Glomerular endothelial cell (primary cell): ENCODE data around the gene INPP4A. TPM values are rescaled to one million over a fixed set of nuclear protein-coding genes. Genes with fewer than 3 reads are reported as not detected.

ENCODE experiments used
- DNase-seq: peaks from one replicate; pipeline ENCODE4 v3.0.0-alpha.2; 2011; ENCODE audit warnings: low read depth, low spot score; ENCODE audit errors: extremely low read depth
- total RNA-seq: library from RNA; depleted of rRNA; stranded (reverse); fragments of >200 nt; gene quantifications from 2 replicates; pipeline ENCODE4 v1.2.3, GENCODE V29; 2015

INPP4A gene
- total RNA-seq, 1 donor from 2014 or later, result 30.6 TPM

- no peak for DNase-seq
Observed at GRCh38 chr2:98509542-98510321, 65.1 kb downstream of the INPP4A start.

DNA sequence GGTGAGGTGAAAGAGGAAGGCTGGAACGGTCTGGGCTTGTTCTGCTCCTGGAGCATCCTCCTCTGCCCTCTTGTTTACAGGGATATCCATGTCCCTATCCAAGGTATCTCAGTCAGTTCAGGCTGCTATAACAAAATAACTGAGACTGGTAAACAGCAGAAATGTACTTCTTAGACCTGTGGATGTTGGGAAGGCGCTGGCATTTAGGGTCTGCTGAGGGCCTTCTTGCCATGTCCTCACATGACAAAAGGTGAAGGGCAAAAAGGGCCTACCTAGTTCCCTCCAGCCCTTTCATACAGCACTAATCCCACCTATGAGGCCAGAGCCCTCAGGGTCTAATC, 65.6 kb downstream of the INPP4A start:
- DNase-seq, result no peak

GRCh38 chr2:98511981-98512380, 67.3 kb downstream of the INPP4A start:
- DNase-seq, result no peak

DNA sequence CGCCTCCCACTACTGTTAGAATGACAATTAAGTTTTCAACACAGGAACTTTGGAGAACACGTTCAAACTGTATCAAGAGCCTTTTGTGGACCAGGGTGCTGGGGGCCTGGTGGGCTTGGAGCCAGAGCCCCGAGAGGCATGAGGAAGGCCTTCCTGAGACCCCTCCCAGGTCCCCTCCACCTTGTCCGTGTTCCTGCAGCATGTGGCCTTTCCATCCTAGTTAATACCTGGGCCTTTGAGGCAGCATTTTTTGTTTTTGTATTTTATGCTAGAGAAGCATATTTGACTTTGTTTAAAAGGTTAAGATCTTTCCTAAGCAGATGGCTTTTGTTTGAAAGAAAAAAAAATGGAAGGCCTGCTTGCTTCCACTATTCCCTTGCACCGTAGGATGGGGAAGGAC, 68.0 kb downstream of the INPP4A start:
- DNase-seq, result no peak

- no peak for DNase-seq
Observed at GRCh38 chr2:98514096-98514639, 69.5 kb downstream of the INPP4A start.

- no peak for DNase-seq
Observed at GRCh38 chr2:98514879-98515249, 70.2 kb downstream of the INPP4A start.

DNA sequence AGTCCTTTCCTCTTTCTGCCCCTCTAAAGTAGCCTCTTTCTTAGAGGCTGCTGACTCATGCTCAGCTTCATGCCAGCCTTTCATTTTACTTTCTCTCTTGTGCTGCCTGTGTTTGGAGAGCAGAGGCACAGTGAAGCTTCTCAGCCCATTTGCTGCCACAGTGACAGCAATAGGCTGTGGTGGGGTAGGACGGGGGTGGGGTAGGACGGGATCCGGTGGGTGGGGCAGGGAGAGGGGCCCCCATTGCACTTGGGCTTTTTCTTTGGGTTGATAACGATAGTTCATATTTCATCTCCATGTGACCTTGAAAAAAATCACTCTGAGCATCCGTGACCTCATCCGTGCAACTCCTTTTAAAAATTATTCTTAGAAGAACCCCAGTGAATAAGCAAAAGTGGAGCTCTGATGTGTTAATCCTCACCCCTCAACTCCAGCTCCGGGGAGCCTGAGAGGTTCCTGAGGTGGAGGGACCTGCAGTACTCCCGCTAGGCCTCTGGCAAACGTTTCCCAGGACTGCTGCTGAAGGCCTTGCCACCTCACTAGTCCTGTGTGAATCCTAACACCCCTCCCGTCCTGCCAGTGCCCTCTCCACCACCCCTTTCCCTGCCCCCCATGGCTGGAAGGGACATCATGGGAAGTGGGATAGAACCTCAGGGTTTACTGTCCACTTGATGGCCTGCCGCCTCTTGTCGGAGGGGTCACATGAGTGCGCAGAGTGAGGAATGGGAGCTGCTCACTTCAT, 70.8 kb downstream of the INPP4A start:
- DNase-seq, result no peak

- DNase-seq, result no peak
Observed at GRCh38 chr2:98516571-98516970, 71.9 kb downstream of the INPP4A start.

DNA sequence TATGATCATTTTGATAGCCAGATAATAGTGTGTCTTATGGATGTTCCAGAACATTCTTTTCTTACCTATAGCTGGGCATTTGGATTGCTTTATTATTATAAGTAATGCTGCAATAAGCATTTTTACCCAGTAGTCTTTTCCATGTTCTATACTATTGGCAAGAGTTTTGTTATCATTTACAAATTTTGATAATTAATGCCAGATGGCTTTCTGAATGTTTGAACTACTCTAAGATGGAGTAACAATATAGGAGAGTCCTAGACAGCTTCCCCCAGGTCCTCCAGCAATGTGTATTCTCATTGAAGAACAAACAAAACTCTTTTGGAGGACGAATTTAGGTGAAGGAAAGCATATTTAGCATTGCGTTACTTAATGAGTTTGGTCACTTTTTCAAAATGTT, 73.0 kb downstream of the INPP4A start:
- DNase-seq, result no peak

- DNase-seq, result no peak
Observed at GRCh38 chr2:98518101-98518500, 73.4 kb downstream of the INPP4A start.

GRCh38 chr2:98519156-98519555, 74.5 kb downstream of the INPP4A start:
- no peak for DNase-seq

DNA sequence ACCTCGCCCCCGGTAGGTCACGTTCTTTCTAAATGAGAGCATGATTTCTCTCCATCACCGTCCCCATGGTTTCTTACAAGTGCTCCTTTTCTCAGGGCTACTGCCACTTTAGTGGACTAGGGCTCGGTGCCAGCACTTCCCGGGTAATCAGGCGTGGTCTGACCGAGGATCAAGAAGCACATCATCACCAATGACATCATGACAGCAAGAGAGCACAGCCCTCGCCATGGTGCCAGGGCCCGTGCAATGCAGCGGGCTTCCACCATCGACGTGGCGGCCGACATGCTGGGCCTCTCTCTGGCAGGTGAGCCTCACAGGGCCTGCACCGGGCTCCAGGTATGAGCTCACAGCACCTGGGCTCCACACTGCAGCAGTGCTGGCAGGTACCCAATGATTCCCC, 75.2 kb downstream of the INPP4A start:
- no peak for DNase-seq

- DNase-seq, result no peak
Observed at GRCh38 chr2:98520806-98521205, 76.1 kb downstream of the INPP4A start.

DNA sequence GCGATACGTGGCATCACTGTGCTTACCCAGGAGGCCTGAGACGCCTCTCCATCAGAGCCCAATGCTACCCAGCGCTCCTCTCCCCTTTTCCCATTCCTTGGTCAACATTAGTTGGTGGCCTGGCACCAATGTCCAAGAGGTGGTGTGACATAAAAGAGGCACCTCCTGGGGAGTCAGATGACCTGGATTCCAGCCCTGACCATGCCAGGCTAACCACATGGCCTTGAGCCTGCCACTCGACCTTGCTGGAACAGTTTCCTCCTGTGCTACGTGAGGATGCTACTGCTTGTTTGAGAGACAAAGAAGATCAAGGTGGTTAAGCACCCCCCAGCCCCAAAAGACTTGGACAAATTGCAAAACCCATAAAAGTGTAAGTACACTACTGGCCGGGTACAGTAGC, 76.6 kb downstream of the INPP4A start:
- no peak for DNase-seq

- no peak for DNase-seq
Observed at GRCh38 chr2:98522854-98523253, 78.2 kb downstream of the INPP4A start.

GRCh38 chr2:98524168-98524567, 79.5 kb downstream of the INPP4A start:
- DNase-seq, result no peak

DNA sequence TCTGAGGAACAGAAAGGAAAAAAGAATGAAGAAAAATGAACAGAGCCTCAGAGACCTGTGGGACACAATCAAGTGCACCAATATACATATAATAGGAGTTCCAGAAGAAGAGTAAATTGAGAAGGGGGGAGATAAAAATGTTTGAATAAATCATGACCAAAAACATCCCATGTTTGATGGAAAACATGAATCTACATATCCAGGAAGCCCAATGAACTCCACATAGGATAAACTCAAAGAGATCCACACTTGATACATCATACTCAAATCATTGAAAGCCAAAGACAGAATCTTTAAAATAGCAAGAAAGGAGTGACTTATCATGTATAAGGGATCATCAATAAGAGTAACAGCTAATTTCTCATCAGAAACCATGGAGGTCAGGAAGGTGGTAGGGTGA, 83.7 kb downstream of the INPP4A start:
- DNase-seq, result no peak

DNA sequence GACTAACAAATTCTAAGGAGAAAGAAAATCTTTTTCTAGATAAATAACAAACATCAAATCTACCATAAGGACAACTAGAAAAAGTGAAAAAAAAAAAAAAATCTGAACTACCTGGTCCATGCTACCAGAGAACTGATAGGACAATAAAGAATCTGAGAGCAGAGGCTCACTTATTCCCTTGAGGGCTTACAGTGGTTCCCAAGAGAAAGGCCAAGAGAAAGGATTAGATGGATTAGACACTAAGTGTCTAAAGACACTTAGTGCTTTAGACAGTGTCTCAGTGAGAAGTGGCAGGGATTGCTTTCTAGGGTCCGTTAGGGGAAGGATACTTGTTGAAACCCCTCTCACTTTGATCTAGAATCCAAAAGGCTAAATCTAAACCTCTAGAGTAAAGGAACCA, 85.5 kb downstream of the INPP4A start:
- DNase-seq, result no peak

GRCh38 chr2:98532756-98533155, 88.1 kb downstream of the INPP4A start:
- no peak for DNase-seq

DNA sequence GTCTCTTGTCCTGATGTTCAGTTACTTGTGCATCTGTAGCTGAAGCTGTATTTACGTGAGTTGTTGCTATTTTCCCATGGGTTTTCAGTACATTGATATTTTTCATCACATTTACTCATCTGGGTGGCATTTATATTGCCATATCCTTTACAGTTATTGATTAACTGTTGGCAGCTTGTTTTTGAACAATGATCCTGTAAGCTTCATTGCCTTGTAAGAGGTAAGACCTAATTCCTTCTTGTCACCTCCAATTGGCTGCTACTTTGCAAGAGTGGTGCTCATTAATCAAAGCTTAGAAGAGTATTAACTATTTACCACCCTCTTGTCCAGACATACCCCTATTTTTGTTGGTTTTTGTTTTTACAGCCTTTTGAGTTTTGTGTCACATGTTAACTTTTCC, 88.9 kb downstream of the INPP4A start:
- no peak for DNase-seq

DNA sequence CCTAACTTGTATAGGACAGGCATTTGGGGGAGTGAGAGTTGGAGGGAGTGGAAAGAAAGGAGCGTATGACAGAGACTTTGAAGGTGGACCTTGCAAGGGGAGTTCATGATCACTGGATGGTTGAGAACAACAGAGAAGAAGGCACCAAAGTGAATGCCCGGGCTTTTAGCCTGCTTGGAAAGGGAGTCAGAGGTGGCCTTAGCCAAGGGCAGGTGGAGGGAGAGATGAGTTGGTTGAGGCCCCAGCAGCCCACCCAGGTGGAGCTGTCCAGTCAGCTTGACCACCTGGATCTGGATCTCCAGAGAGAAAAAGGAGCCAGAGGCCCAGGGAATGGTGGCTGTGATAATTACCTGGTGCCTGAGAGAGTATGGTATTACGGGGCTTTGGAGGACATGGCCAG, 90.1 kb downstream of the INPP4A start:
- no peak for DNase-seq

- no peak for DNase-seq
Observed at GRCh38 chr2:98535971-98536677, 91.5 kb downstream of the INPP4A start.
